SJCRH30 (cell line): Measurements from ENCODE around the gene PTPN2. TPM values are rescaled to one million over a fixed set of nuclear protein-coding genes. Genes with fewer than 3 reads are reported as not detected.
A peak's percentile ranks its signal among the peaks of the same experiment; 100 is the strongest.

ENCODE experiments used
- DNase-seq, 2 experiments: peaks; one replicate each; pipeline ENCODE4 v3.0.0-alpha.2; 2015 to 2020
- H3K27ac ChIP-seq: fragments of 250-450 bp; sonication (Bioruptor Pico); 2 replicates; pipeline ENCODE4 v1.5.1; 2020; ENCODE audit warnings: mild to moderate bottlenecking, moderate library complexity
- H3K27me3 ChIP-seq: fragments of 250-450 bp; sonication (Bioruptor Pico); 2 replicates; pipeline ENCODE4 v1.5.1; 2020; ENCODE audit warnings: mild to moderate bottlenecking, moderate library complexity
- H3K36me3 ChIP-seq: fragments of 250-450 bp; sonication (Bioruptor Pico); 2 replicates; pipeline ENCODE4 v1.5.1; 2020; ENCODE audit warnings: mild to moderate bottlenecking, moderate library complexity
- H3K4me1 ChIP-seq: fragments of 250-450 bp; sonication (Bioruptor Pico); 2 replicates; pipeline ENCODE4 v1.5.1; 2020; ENCODE audit warnings: mild to moderate bottlenecking, moderate library complexity
- H3K4me3 ChIP-seq: fragments of 250-450 bp; sonication (Bioruptor Pico); 2 replicates; pipeline ENCODE4 v1.5.1; 2020; ENCODE audit warnings: mild to moderate bottlenecking, moderate library complexity
- H3K9me3 ChIP-seq: fragments of 250-450 bp; sonication (Bioruptor Pico); replicated peaks from 2 replicates; pipeline ENCODE4 v1.5.1; 2020; ENCODE audit warnings: mild to moderate bottlenecking, moderate library complexity
- total RNA-seq: library from RNA; depleted of rRNA; stranded (reverse); fragments of >200 nt; shearing (Covaris generic); gene quantifications from 2 replicates; pipeline ENCODE4 v1.2.3, GENCODE V29; 2014

Gene PTPN2
- total RNA-seq, 1 experiment from 2014 or later: 23.5 TPM

DNA sequence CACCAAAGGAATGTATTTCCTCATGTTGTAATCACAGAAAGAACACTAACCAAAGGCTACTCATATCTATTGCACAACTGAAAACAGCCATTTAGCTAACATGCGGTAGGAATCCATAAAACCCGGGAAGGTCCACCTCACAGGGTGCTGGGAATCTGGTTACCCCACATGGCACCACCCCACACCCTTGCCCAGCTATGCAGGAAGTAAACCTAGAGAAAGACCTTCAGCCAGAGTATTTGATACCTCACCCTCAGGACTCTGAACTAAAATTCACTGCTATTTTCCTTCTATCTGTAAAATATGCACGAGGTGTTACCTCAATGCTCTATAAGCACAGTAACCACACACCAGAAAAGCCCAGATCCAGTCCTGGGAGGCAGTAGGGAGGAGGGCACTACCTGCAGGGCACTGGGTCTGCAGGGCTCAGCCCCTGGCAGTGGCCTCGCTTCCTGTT, 45.8 kb downstream of the PTPN2 start:
- Histone ChIP-seq H3K36me3 (no peaks in the 10 kb centered on the region), H3K27ac (no peak overlapping the region), H3K4me3 (no peak overlapping the region), H3K4me1 (no peaks in the 10 kb centered on the region; the same call in 1 of the 2 replicates), H3K9me3 (no peaks in the 10 kb centered on the region), H3K27me3 (no peaks in the 10 kb centered on the region)
- peak in 1 of 2 experiments; percentile 1 for DNase-seq

DNA sequence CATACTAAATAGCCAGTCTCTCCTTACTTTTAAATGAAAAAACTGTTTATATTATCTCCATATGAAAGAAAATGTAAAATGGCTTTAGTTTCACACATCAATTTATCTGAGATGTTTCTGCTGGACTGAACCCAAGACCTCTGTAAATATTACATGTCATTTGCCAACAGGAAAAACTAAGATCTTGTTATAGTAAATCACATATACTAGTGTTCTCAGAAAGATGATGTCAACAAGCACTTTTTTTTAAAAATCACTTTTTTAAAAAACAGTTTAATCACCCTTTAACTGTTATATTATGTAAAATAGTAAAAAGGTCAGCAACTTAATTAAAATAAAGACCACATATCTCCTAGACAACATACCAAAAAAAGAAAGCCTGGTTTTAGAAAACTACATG, 46.3 kb downstream of the PTPN2 start:
- Histone ChIP-seq H3K36me3 (no peaks in the 10 kb centered on the region), H3K27ac (no peak overlapping the region), H3K4me3 (no peak overlapping the region), H3K9me3 (no peaks in the 10 kb centered on the region), H3K4me1 (no peaks in the 10 kb centered on the region; the same call in 1 of the 2 replicates), H3K27me3 (no peaks in the 10 kb centered on the region)
- DNase-seq: no peak

- Histone ChIP-seq H3K36me3 (no peaks in the 10 kb centered on the region; the same call in 1 of the 2 replicates), H3K4me3 (no peak overlapping the region), H3K27me3 (no peaks in the 10 kb centered on the region), H3K4me1 (no peaks in the 10 kb centered on the region), H3K9me3 (no peaks in the 10 kb centered on the region), H3K27ac (no peak overlapping the region)
- DNase-seq: no peak
Measured at GRCh38 chr18:12836551-12836950, 47.5 kb downstream of the PTPN2 start.

- no peak for DNase-seq
- Histone ChIP-seq H3K27me3 (no peaks in the 10 kb centered on the region), H3K36me3 (peaks cover 12% of the 10 kb centered on the region; the same call in 1 of the 2 replicates), H3K9me3 (peaks cover 5% of the 10 kb centered on the region), H3K27ac (no peak overlapping the region), H3K4me1 (no peaks in the 10 kb centered on the region), H3K4me3 (no peak overlapping the region)
Measured at GRCh38 chr18:12828116-12829051, 55.7 kb downstream of the PTPN2 start.

DNA sequence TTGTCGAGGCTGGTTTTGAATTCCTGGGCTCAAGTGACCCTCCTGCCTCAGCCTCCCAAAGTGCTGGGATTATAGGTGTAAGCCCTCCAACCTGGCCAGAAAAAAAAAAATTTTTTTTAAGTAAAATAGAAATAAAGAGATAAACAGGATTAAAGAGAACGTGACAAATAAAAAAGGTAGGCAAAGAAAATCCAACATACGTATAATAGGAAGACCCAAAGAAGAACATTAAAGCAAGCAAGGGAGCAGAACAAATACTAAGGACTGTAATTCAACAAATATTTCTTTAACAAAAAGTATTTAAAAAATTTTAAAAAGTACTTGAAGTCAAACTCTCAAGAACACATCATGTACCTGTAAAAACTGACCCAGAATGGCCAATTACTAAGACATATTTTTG, 56.4 kb downstream of the PTPN2 start:
- no peak overlapping the region for H3K27ac ChIP-seq
- no peak overlapping the region for H3K4me3 ChIP-seq
- H3K4me1 ChIP-seq: no peaks in the 10 kb centered on the region
- no peaks in the 10 kb centered on the region for H3K27me3 ChIP-seq
- peaks cover 12% of the 10 kb centered on the region; the same call in 1 of the 2 replicates for H3K36me3 ChIP-seq
- no peak for DNase-seq
- H3K9me3 ChIP-seq: peaks cover 5% of the 10 kb centered on the region

- Histone ChIP-seq H3K4me3 (no peak overlapping the region), H3K9me3 (peaks cover 5% of the 10 kb centered on the region), H3K27ac (no peak overlapping the region), H3K36me3 (peaks cover 12% of the 10 kb centered on the region; the same call in 1 of the 2 replicates), H3K4me1 (no peaks in the 10 kb centered on the region), H3K27me3 (no peaks in the 10 kb centered on the region)
- DNase-seq: no peak
Measured at GRCh38 chr18:12825230-12825629, 58.8 kb downstream of the PTPN2 start.

GRCh38 chr18:12823892-12824291, 60.1 kb downstream of the PTPN2 start:
- Histone ChIP-seq H3K4me1 (no peaks in the 10 kb centered on the region), H3K27me3 (no peaks in the 10 kb centered on the region), H3K9me3 (peaks cover 5% of the 10 kb centered on the region), H3K4me3 (no peak overlapping the region), H3K36me3 (peaks cover 12% of the 10 kb centered on the region; the same call in 1 of the 2 replicates), H3K27ac (no peak overlapping the region)
- DNase-seq: no peak

DNA sequence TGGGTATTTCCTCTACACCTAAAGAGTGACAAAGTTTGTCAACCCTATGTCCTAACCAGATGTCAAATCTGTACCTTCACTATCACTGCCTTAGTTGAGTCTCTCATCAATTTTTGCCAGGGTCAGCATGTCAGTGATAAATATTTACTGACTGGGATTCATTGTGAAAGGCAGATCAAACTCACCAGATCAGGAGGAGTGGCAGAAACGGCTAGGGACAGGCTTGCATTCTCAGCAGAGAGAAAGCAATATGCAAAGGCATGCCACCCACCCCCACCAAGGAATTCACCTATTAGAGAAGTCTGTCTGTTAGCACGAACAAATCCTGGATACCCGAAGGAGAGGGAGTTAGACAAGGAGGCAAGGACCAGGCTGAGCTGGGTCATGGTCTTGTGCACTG, 62.6 kb downstream of the PTPN2 start:
- Histone ChIP-seq H3K27me3 (no peaks in the 10 kb centered on the region), H3K4me1 (no peaks in the 10 kb centered on the region), H3K36me3 (peaks cover 8% of the 10 kb centered on the region; the same call in 1 of the 2 replicates), H3K27ac (no peak overlapping the region), H3K4me3 (no peak overlapping the region), H3K9me3 (no peaks in the 10 kb centered on the region)
- DNase-seq: no peak

GRCh38 chr18:12820506-12820905, 63.5 kb downstream of the PTPN2 start:
- Histone ChIP-seq H3K27me3 (no peaks in the 10 kb centered on the region), H3K4me3 (no peak overlapping the region), H3K9me3 (no peaks in the 10 kb centered on the region), H3K36me3 (peaks cover 5% of the 10 kb centered on the region; the same call in 1 of the 2 replicates), H3K4me1 (no peaks in the 10 kb centered on the region), H3K27ac (no peak overlapping the region)
- no peak for DNase-seq

DNA sequence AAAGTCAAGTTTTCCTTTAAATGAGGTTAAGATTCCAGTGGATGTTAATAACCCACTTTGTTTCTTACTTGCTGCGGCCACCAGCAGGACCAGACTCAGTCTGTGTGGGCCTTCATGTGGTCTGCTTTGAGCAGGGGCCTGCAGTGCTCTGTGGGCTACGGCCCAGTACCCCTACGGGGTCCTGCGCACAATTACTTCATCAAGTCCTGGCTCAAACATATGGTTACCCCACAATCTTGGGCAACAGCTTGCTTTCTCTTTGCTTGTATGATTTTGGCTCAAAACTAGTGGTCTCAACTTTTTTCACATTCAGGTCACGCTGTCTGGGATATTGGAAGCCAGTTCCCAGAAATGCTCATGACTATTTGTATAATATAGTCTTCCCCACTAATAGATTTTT, 64.2 kb downstream of the PTPN2 start:
- no peak overlapping the region for H3K4me3 ChIP-seq
- DNase-seq: no peak
- H3K27ac ChIP-seq: no peak overlapping the region
- H3K4me1 ChIP-seq: no peaks in the 10 kb centered on the region
- H3K9me3 ChIP-seq: no peaks in the 10 kb centered on the region
- H3K27me3 ChIP-seq: no peaks in the 10 kb centered on the region
- H3K36me3 ChIP-seq: 0 out of 2 replicates have a peak, but pooled peaks cover 3% of the 10 kb centered on the region

DNA sequence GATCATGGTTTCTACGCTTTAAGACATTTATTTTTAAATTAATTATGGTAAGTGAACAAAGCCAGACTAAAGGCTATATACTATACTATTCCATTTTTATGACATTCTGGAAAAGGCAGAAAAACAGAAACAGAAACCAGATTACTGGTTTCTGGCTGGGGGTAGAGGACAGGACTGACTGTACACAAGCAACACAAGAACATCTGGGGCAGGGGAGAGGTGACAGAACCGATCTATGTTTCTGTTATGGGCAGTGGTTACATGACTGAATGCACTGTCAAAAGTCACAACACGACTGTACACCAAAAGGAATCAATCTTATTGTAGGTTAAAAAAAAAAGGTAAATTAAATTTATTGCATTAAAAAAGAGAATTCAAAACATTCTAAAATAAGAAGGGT, 64.7 kb downstream of the PTPN2 start:
- Histone ChIP-seq H3K27me3 (no peaks in the 10 kb centered on the region), H3K36me3 (0 out of 2 replicates have a peak, but pooled peaks cover 3% of the 10 kb centered on the region), H3K9me3 (no peaks in the 10 kb centered on the region), H3K4me1 (no peaks in the 10 kb centered on the region), H3K4me3 (no peak overlapping the region), H3K27ac (no peak overlapping the region)
- no peak for DNase-seq

DNA sequence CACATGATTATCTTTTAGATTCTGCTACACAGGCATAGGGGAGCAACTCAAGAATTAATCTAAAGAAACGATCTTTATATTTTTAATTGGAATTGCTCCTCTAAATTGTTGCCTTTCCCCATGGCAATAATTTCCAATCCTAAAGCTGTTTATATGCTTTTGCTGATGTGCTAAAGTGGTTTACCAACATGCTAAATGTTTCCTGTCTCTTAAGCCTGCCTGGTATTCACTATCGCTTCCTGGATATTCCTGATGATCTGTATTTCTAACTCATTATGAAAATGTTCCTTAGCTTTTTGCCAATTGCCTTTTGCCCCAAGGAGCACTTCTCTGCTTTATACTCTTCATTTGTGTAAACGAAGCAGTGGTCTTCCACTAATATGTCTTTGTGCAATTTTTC, 65.8 kb downstream of the PTPN2 start:
- Histone ChIP-seq H3K4me3 (no peak overlapping the region), H3K9me3 (no peaks in the 10 kb centered on the region), H3K27me3 (no peaks in the 10 kb centered on the region), H3K27ac (no peak overlapping the region), H3K4me1 (no peaks in the 10 kb centered on the region), H3K36me3 (peaks cover 3% of the 10 kb centered on the region; the same call in 1 of the 2 replicates)
- DNase-seq: no peak

DNA sequence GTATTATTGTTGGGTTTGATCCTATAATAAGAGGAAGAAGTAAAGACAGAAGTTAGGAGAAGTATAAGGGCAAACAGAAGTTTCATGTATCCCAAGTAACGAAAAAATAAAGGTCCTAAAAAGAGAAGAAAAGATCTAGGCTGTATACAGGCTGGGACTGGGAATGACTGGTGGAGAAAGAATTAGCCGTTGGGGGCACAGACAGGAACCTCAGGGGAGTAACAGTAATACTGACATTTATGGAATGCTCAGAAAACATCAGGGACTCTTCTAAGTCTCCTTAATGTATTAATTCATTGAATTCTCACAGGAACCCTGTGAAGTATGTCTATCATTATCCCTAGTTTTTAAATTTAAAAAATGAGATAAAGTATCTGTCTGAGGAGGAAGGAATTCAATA, 67.6 kb downstream of the PTPN2 start:
- H3K9me3 ChIP-seq: no peaks in the 10 kb centered on the region
- no peak overlapping the region for H3K27ac ChIP-seq
- no peaks in the 10 kb centered on the region for H3K27me3 ChIP-seq
- peaks cover 3% of the 10 kb centered on the region for H3K36me3 ChIP-seq
- no peak for DNase-seq
- H3K4me3 ChIP-seq: no peak overlapping the region
- H3K4me1 ChIP-seq: no peaks in the 10 kb centered on the region

GRCh38 chr18:12811191-12811950, 72.7 kb downstream of the PTPN2 start:
- DNase-seq: peak in 1 of 2 experiments; percentile 1
- Histone ChIP-seq H3K9me3 (no peaks in the 10 kb centered on the region), H3K4me1 (no peaks in the 10 kb centered on the region), H3K4me3 (no peak overlapping the region), H3K36me3 (no peaks in the 10 kb centered on the region; the same call in none of the 2 replicates), H3K27ac (no peak overlapping the region), H3K27me3 (no peaks in the 10 kb centered on the region)
